ENCODE data around the gene MAP3K12. TPM values are rescaled to one million over a fixed set of nuclear protein-coding genes. Genes with fewer than 3 reads are reported as not detected.

MAP3K12 gene
- total RNA-seq, 1 donor from 2014 or later: 11.1 TPM

DNA sequence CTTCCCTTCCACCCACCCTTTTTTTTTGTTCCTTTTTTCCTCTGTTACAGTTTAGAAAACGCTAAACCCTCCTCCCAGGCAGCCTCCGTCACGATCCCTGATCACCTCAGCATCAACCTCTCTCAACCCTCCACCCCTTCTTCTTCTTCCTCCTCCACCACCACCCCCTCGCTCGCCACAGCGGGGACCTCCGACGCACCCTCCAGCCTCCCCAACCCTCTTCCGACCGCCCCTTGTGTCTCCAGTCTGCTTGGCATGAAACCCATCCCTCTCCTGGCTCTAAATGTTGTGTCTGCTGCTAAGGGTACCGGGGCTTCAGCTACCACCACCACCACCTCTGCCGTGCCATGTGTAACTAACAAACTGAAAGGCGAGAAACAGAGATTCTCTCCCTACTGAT, 24.4 kb downstream of the MAP3K12 start:
- H3K36me3 ChIP-seq (ENCODE audit: insufficient read depth, low read length): peaks cover 83% of the 10 kb centered on the region
- peaks cover 30% of the 10 kb centered on the region for H3K36me3 Mint-ChIP-seq (ENCODE audit: low read depth, unreplicated experiment)
- no peak for FAIRE-seq
- no peaks in the 10 kb centered on the region for H3K27me3 Mint-ChIP-seq (ENCODE audit: low read depth, unreplicated experiment)
- H3K9ac ChIP-seq (ENCODE audit: low read length): peak overlapping the region; percentile 12
- H3K9me3 Mint-ChIP-seq (ENCODE audit: unreplicated experiment): no peaks in the 10 kb centered on the region
- DNase-seq (ENCODE audit: low read depth): no peak
- no peak overlapping the region for H3K4me3 ChIP-seq (ENCODE audit: insufficient read depth, low read depth, low read length)
- H3K27ac Mint-ChIP-seq (ENCODE audit: unreplicated experiment): peak overlapping the region; percentile 75
- H3K27ac ChIP-seq (ENCODE audit: low read depth, low read length): peak overlapping the region; percentile 4
- no peak overlapping the region for H3K4me2 ChIP-seq (ENCODE audit: low read length)
- TF ChIP-seq, protein P1, sequence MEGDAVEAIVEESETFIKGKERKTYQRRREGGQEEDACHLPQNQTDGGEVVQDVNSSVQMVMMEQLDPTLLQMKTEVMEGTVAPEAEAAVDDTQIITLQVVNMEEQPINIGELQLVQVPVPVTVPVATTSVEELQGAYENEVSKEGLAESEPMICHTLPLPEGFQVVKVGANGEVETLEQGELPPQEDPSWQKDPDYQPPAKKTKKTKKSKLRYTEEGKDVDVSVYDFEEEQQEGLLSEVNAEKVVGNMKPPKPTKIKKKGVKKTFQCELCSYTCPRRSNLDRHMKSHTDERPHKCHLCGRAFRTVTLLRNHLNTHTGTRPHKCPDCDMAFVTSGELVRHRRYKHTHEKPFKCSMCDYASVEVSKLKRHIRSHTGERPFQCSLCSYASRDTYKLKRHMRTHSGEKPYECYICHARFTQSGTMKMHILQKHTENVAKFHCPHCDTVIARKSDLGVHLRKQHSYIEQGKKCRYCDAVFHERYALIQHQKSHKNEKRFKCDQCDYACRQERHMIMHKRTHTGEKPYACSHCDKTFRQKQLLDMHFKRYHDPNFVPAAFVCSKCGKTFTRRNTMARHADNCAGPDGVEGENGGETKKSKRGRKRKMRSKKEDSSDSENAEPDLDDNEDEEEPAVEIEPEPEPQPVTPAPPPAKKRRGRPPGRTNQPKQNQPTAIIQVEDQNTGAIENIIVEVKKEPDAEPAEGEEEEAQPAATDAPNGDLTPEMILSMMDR (IDR thresholded peaks at IDR 0.05; ENCODE audit: insufficient read depth, low read depth, low read length): no peak
- no peak for TF ChIP-seq EZH2 (IDR thresholded peaks at IDR 0.05; ENCODE audit: insufficient read depth, low read length)
- peak overlapping the region; percentile 70 for H3K4me3 Mint-ChIP-seq (ENCODE audit: unreplicated experiment)
- no peak overlapping the region for H2AFZ ChIP-seq (ENCODE audit: low read depth, low read length)
- H3K4me1 ChIP-seq (ENCODE audit: insufficient read depth, low read length): peaks cover 5% of the 10 kb centered on the region
- H4K20me1 ChIP-seq (ENCODE audit: insufficient read depth, low read length): peaks cover 96% of the 10 kb centered on the region
- peaks cover 43% of the 10 kb centered on the region for H3K4me1 Mint-ChIP-seq (ENCODE audit: low read depth, unreplicated experiment)
- no peaks in the 10 kb centered on the region for H3K27me3 ChIP-seq (ENCODE audit: insufficient read depth, low read length)
- peaks cover 86% of the 10 kb centered on the region for H3K79me2 ChIP-seq (ENCODE audit: insufficient read depth, low read length)
- H3K9me3 ChIP-seq (ENCODE audit: insufficient read depth, low read depth, low read length): no peaks in the 10 kb centered on the region

DNA sequence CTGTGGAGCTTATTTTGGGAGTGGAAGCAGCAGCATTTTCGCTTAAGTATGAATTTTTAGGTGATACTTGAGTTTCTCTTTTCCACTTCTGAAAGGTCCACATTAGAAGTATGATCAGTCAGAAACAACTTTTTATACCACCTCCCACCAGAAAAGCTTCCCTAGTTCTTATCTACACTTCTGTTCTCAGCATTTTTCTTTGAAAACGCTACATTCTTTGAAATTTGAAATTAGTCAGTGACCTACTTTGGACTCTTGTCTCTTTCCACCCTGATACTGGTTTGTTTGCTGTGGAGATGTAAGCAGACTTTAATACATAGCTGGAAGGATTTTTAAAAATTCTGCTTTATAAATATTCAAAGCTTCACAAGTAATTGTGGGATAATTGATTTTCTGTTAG, 25.2 kb downstream of the MAP3K12 start:
- H3K4me1 Mint-ChIP-seq (ENCODE audit: low read depth, unreplicated experiment): peaks cover 39% of the 10 kb centered on the region
- H3K79me2 ChIP-seq (ENCODE audit: insufficient read depth, low read length): peaks cover 91% of the 10 kb centered on the region
- no peak overlapping the region for H3K27ac Mint-ChIP-seq (ENCODE audit: unreplicated experiment)

DNA sequence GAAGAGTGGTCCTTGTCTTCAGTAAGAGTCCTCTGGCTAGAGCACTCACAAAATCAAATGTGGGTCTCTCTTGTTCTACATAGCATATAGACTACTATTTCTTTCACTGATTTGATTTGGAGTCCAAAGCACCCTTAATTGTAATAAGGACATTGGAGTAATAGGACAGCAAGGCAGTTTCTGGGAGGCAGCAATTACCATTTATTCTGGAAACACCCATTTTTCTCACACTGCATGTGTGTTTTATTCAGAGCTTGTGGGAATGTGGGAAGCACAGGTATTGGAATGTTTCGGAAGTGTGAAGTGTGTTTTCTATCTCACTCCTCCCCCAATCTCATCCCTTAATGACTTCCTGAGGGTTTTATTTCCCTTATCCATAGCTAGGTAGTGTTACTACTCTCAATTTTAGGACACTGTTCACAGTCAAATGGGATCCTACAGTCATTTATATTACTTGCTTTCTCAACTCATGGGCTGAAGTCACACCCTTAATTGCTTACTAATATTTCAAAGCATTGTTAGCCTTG, 27.1 kb downstream of the MAP3K12 start:
- no peak for DNase-seq (ENCODE audit: low read depth)
- no peaks in the 10 kb centered on the region for H3K9me3 Mint-ChIP-seq (ENCODE audit: unreplicated experiment)

More for the DNA sequence above, 25.2 kb downstream of the MAP3K12 start:
- Histone ChIP-seq H3K4me2 (ENCODE audit: low read length) (peak overlapping the region; percentile 2), H2AFZ (ENCODE audit: low read depth, low read length) (no peak overlapping the region), H3K4me1 (ENCODE audit: insufficient read depth, low read length) (peaks cover 3% of the 10 kb centered on the region), H4K20me1 (ENCODE audit: insufficient read depth, low read length) (peaks cover 96% of the 10 kb centered on the region), H3K27ac (ENCODE audit: low read depth, low read length) (peak overlapping the region; percentile 4), H3K9me3 (ENCODE audit: insufficient read depth, low read depth, low read length) (no peaks in the 10 kb centered on the region), H3K36me3 (ENCODE audit: insufficient read depth, low read length) (peaks cover 84% of the 10 kb centered on the region), H3K4me3 (ENCODE audit: insufficient read depth, low read depth, low read length) (no peak overlapping the region), H3K9ac (ENCODE audit: low read length) (peak overlapping the region; percentile 12), H3K27me3 (ENCODE audit: insufficient read depth, low read length) (no peaks in the 10 kb centered on the region)
- Mint-ChIP-seq H3K9me3 (ENCODE audit: unreplicated experiment) (no peaks in the 10 kb centered on the region), H3K36me3 (ENCODE audit: low read depth, unreplicated experiment) (peaks cover 28% of the 10 kb centered on the region), H3K4me3 (ENCODE audit: unreplicated experiment) (no peak overlapping the region), H3K27me3 (ENCODE audit: low read depth, unreplicated experiment) (no peaks in the 10 kb centered on the region)
- no peak for FAIRE-seq
- DNase-seq (ENCODE audit: low read depth): no peak
- TF ChIP-seq EZH2 (IDR thresholded peaks at IDR 0.05; ENCODE audit: insufficient read depth, low read length): no peak
- TF ChIP-seq, protein P1 (IDR thresholded peaks at IDR 0.05; ENCODE audit: insufficient read depth, low read depth, low read length): no peak

More for the DNA sequence above, 27.1 kb downstream of the MAP3K12 start:
- H3K4me1 Mint-ChIP-seq (ENCODE audit: low read depth, unreplicated experiment): peaks cover 37% of the 10 kb centered on the region
- Histone ChIP-seq H3K4me1 (ENCODE audit: insufficient read depth, low read length) (peaks cover 3% of the 10 kb centered on the region), H3K79me2 (ENCODE audit: insufficient read depth, low read length) (peaks cover 94% of the 10 kb centered on the region), H2AFZ (ENCODE audit: low read depth, low read length) (no peak overlapping the region), H3K9ac (ENCODE audit: low read length) (no peak overlapping the region), H3K4me3 (ENCODE audit: insufficient read depth, low read depth, low read length) (no peak overlapping the region), H4K20me1 (ENCODE audit: insufficient read depth, low read length) (peaks cover 95% of the 10 kb centered on the region), H3K27ac (ENCODE audit: low read depth, low read length) (no peak overlapping the region), H3K9me3 (ENCODE audit: insufficient read depth, low read depth, low read length) (no peaks in the 10 kb centered on the region), H3K4me2 (ENCODE audit: low read length) (no peak overlapping the region), H3K36me3 (ENCODE audit: insufficient read depth, low read length) (peaks cover 90% of the 10 kb centered on the region), H3K27me3 (ENCODE audit: insufficient read depth, low read length) (no peaks in the 10 kb centered on the region)
- no peak for TF ChIP-seq EZH2 (IDR thresholded peaks at IDR 0.05; ENCODE audit: insufficient read depth, low read length)
- TF ChIP-seq, protein P1 (IDR thresholded peaks at IDR 0.05; ENCODE audit: insufficient read depth, low read depth, low read length): no peak
- H3K36me3 Mint-ChIP-seq (ENCODE audit: low read depth, unreplicated experiment): peaks cover 34% of the 10 kb centered on the region
- no peaks in the 10 kb centered on the region for H3K27me3 Mint-ChIP-seq (ENCODE audit: low read depth, unreplicated experiment)
- H3K27ac Mint-ChIP-seq (ENCODE audit: unreplicated experiment): no peak overlapping the region
- no peak for FAIRE-seq
- no peak overlapping the region for H3K4me3 Mint-ChIP-seq (ENCODE audit: unreplicated experiment)
